H9 (cell line): ENCODE data around the gene NCF2. TPM values are rescaled to one million over a fixed set of nuclear protein-coding genes. Genes with fewer than 3 reads are reported as not detected.
A peak's percentile ranks its signal among the peaks of the same experiment; 100 is the strongest.

Experiments used
- DNase-seq: peaks from one replicate; pipeline ENCODE4 v3.0.0-alpha.2; 2017
- H2AFZ ChIP-seq: one replicate; pipeline ENCODE4 v1.6.1; 2013; ENCODE audit warnings: mild to moderate bottlenecking, low read length, control low read depth, moderate library complexity
- H2AK5ac ChIP-seq: 2 replicates; pipeline ENCODE4 v1.6.1; 2013; ENCODE audit warnings: low read length, control low read depth, mixed read lengths; ENCODE audit not compliant: insufficient read length
- H2BK120ac ChIP-seq: one replicate; pipeline ENCODE4 v1.6.1; 2013; ENCODE audit warnings: low read depth, mild to moderate bottlenecking, low read length, control low read depth, inconsistent platforms; ENCODE audit not compliant: poor library complexity, severe bottlenecking
- H2BK12ac ChIP-seq: 2 replicates; pipeline ENCODE4 v1.6.1; 2013; ENCODE audit warnings: low read length, control low read depth, mixed read lengths, low read depth; ENCODE audit not compliant: insufficient read length
- H2BK15ac ChIP-seq: 2 replicates; pipeline ENCODE4 v1.6.1; 2013; ENCODE audit warnings: low read depth, low read length, control low read depth
- H2BK20ac ChIP-seq: one replicate; pipeline ENCODE4 v1.6.1; 2013; ENCODE audit warnings: low read depth, mild to moderate bottlenecking, low read length, control low read depth, inconsistent platforms; ENCODE audit not compliant: poor library complexity, severe bottlenecking
- H2BK5ac ChIP-seq: 2 replicates; pipeline ENCODE4 v1.6.1; 2013; ENCODE audit warnings: low read length, control low read depth, mixed read lengths; ENCODE audit not compliant: insufficient read length
- H3K14ac ChIP-seq: 2 replicates; pipeline ENCODE4 v1.6.1; 2013; ENCODE audit warnings: low read length, control low read depth; ENCODE audit not compliant: insufficient read depth
- H3K18ac ChIP-seq: 2 replicates; pipeline ENCODE4 v1.6.1; 2013; ENCODE audit warnings: low read depth, mild to moderate bottlenecking, mixed read lengths, low read length, control low read depth; ENCODE audit not compliant: insufficient read length
- H3K23ac ChIP-seq: 2 replicates; pipeline ENCODE4 v1.6.1; 2013; ENCODE audit warnings: low read length, control low read depth, mixed read lengths, low read depth; ENCODE audit not compliant: insufficient read length
- H3K23me2 ChIP-seq: 2 replicates; pipeline ENCODE4 v1.6.1; 2013; ENCODE audit warnings: low read depth, mild to moderate bottlenecking, mixed read lengths, low read length, control low read depth; ENCODE audit not compliant: insufficient read length, poor library complexity, severe bottlenecking
- H3K27ac ChIP-seq: 2 replicates; pipeline ENCODE4 v1.5.1; 2013; ENCODE audit warnings: low read length, control low read depth, mixed read lengths, low read depth; ENCODE audit not compliant: insufficient read length
- H3K27me3 ChIP-seq: 2 replicates; pipeline ENCODE4 v1.6.1; 2013; ENCODE audit warnings: low read length, control low read depth, inconsistent platforms; ENCODE audit not compliant: insufficient read depth
- H3K4ac ChIP-seq: 2 replicates; pipeline ENCODE4 v1.6.1; 2013; ENCODE audit warnings: low read depth, mild to moderate bottlenecking, control low read depth, inconsistent platforms, low read length, moderate library complexity
- H3K4me1 ChIP-seq: 2 replicates; pipeline ENCODE4 v1.6.1; 2013; ENCODE audit warnings: low read length, control low read depth, inconsistent platforms; ENCODE audit not compliant: insufficient read depth
- H3K4me2 ChIP-seq: 2 replicates; pipeline ENCODE4 v1.6.1; 2013; ENCODE audit warnings: low read length, control low read depth, mixed read lengths; ENCODE audit not compliant: insufficient read length, insufficient read depth
- H3K56ac ChIP-seq: 2 replicates; pipeline ENCODE4 v1.6.1; 2013; ENCODE audit warnings: low read depth, mild to moderate bottlenecking, mixed read lengths, low read length, control low read depth; ENCODE audit not compliant: insufficient read length
- H3K79me1 ChIP-seq: 2 replicates; pipeline ENCODE4 v1.6.1; 2013; ENCODE audit warnings: low read depth, mild to moderate bottlenecking, moderate library complexity, low read length, control low read depth, inconsistent platforms; ENCODE audit not compliant: insufficient read depth, poor library complexity, severe bottlenecking
- H3K79me2 ChIP-seq: 2 replicates; pipeline ENCODE4 v1.6.1; 2013; ENCODE audit warnings: low read length, control low read depth, inconsistent platforms; ENCODE audit not compliant: insufficient read depth
- H3K9ac ChIP-seq: 2 replicates; pipeline ENCODE4 v1.6.1; 2013; ENCODE audit warnings: low read length, control low read depth, mixed read lengths; ENCODE audit not compliant: insufficient read length; ENCODE audit errors: extremely low read depth
- H3K9me3 ChIP-seq: one replicate; pipeline ENCODE4 v1.6.1; 2013; ENCODE audit warnings: low read depth, low read length, inconsistent platforms; ENCODE audit not compliant: control insufficient read depth
- H3T11ph ChIP-seq: one replicate; pipeline ENCODE4 v1.6.1; 2013; ENCODE audit warnings: mild to moderate bottlenecking, low read length, control low read depth, inconsistent platforms
- H4K20me1 ChIP-seq: one replicate; pipeline ENCODE4 v1.6.1; 2013; ENCODE audit not compliant: control insufficient read depth, insufficient read length, insufficient read depth
- H4K5ac ChIP-seq: 2 replicates; pipeline ENCODE4 v1.6.1; 2013; ENCODE audit warnings: low read depth, mild to moderate bottlenecking, mixed read lengths, low read length, control low read depth; ENCODE audit not compliant: insufficient read length
- H4K8ac ChIP-seq: replicated peaks from 2 replicates; pipeline ENCODE4 v1.6.1; 2013; ENCODE audit warnings: low read length, control low read depth, mixed read lengths, low read depth; ENCODE audit not compliant: insufficient read length
- H4K91ac ChIP-seq: 2 replicates; pipeline ENCODE4 v1.6.1; 2013; ENCODE audit warnings: low read depth, mild to moderate bottlenecking, moderate library complexity, mixed read lengths, low read length, control low read depth; ENCODE audit not compliant: insufficient read length
- H3K27ac Mint-ChIP-seq, 3 experiments: 2 replicates in 2 of 3; 3 replicates in 1 of 3; pipeline ENCODE4 v1.8.0; 2020 to 2021; ENCODE audit warnings: mixed read lengths in 3 of 3, mild to moderate bottlenecking in 1 of 3, moderate library complexity in 1 of 3
- H3K27me3 Mint-ChIP-seq: 2 replicates; pipeline ENCODE4 v1.8.0; 2021; ENCODE audit warnings: low read depth, mild to moderate bottlenecking, moderate library complexity, mixed read lengths
- H3K36me3 Mint-ChIP-seq, 3 experiments: 2 replicates in 2 of 3; 3 replicates in 1 of 3; pipeline ENCODE4 v1.8.0; 2020 to 2021; ENCODE audit warnings: low read depth in 3 of 3, mixed read lengths in 3 of 3; ENCODE audit not compliant: insufficient read depth in 1 of 3
- H3K4me1 Mint-ChIP-seq, 2 experiments: 2 replicates each; pipeline ENCODE4 v1.8.0; 2020; ENCODE audit warnings: mixed read lengths in 2 of 2
- H3K4me3 Mint-ChIP-seq, 2 experiments: 2 replicates in 1 of 2; 3 replicates in 1 of 2; pipeline ENCODE4 v1.8.0; 2020 to 2021; ENCODE audit warnings: mild to moderate bottlenecking in 2 of 2, mixed read lengths in 2 of 2, moderate library complexity in 1 of 2
- H3K9me3 Mint-ChIP-seq, 2 experiments: 2 replicates in 1 of 2; 3 replicates in 1 of 2; pipeline ENCODE4 v1.8.0; 2020; ENCODE audit warnings: mild to moderate bottlenecking in 2 of 2, mixed read lengths in 2 of 2, moderate library complexity in 1 of 2
- CTCF ChIP-seq: fragments of 200-600 bp; sonication (generic); conservative IDR thresholded peaks from 3 replicates; pipeline ENCODE4 v1.8.0; 2021; ENCODE audit warnings: antibody characterized with exemption, mild to moderate bottlenecking
- WGBS: extraction: QIAGEN DNeasy Blood & Tissue Kit; methylation state at CpG from one replicate; pipeline ENCODE4 v1.1.7; 2013; ENCODE audit warnings: missing lambda C conversion rate, low lambda C conversion rate, mixed read lengths; ENCODE audit not compliant: insufficient read length; ENCODE audit errors: extremely low coverage; 5-methylcytosine and 5-hydroxymethylcytosine counted together
- total RNA-seq: library from RNA; stranded (reverse); gene quantifications from 2 replicates; pipeline ENCODE4 v1.2.1, GENCODE V29; 2021

Gene NCF2
- total RNA-seq, 1 experiment from 2014 or later, result not detected

GRCh38 chr1:183635099-183635605 lies 44.9 kb upstream of the NCF2 start:
- no peak for DNase-seq
- no peak overlapping the region for H2BK12ac ChIP-seq
- TF ChIP-seq CTCF, result no peak
- H3K4ac ChIP-seq, result no peak overlapping the region
- H3K56ac ChIP-seq, result no peak overlapping the region
- H3K9ac ChIP-seq, result peak overlapping the region; percentile 48
- H2AFZ ChIP-seq, result no peak overlapping the region
- H3K27ac ChIP-seq, result no peak overlapping the region
- H4K91ac ChIP-seq, result no peak overlapping the region
- Mint-ChIP-seq H3K27ac (peak overlapping the region; percentile 84 to 98 (median 98)), H3K4me1 (peaks cover 35 to 36% of the 10 kb centered on the region in 2 experiments), H3K36me3 (peaks cover 6 to 9% (median 8%) of the 10 kb centered on the region in 3 experiments; a peak in 6 of 7 replicates), H3K9me3 (no peaks in the 10 kb centered on the region), H3K4me3 (peak overlapping the region; percentile 99 to 100), H3K27me3 (peaks cover 14% of the 10 kb centered on the region)
- no peak overlapping the region for H3T11ph ChIP-seq
- no peak overlapping the region for H4K8ac ChIP-seq
- no peaks in the 10 kb centered on the region for H3K79me2 ChIP-seq
- no peak overlapping the region for H2BK20ac ChIP-seq
- H3K27me3 ChIP-seq, result no peaks in the 10 kb centered on the region; the same call in 1 of the 2 replicates
- no peak overlapping the region for H2BK120ac ChIP-seq
- H3K23me2 ChIP-seq, result peaks cover 4% of the 10 kb centered on the region
- H2BK5ac ChIP-seq, result no peak overlapping the region
- no peaks in the 10 kb centered on the region for H4K20me1 ChIP-seq
- H2AK5ac ChIP-seq, result no peak overlapping the region
- H4K5ac ChIP-seq, result no peak overlapping the region
- no peak overlapping the region for H2BK15ac ChIP-seq
- no CpG with 5 or more reads among the region's 42 CpGs for WGBS
- H3K4me2 ChIP-seq, result peak overlapping the region; percentile 57
- H3K79me1 ChIP-seq, result no peaks in the 10 kb centered on the region
- peak overlapping the region; percentile 31 for H3K18ac ChIP-seq
- H3K14ac ChIP-seq, result peak overlapping the region; percentile 59; the same call in 1 of the 2 replicates
- H3K23ac ChIP-seq, result no peak overlapping the region
- no peaks in the 10 kb centered on the region for H3K4me1 ChIP-seq
- H3K9me3 ChIP-seq, result no peaks in the 10 kb centered on the region
